HG02798 (cell line): Measurements from ENCODE around the gene PRPS2.

ENCODE experiments used
- ATAC-seq: cut with Tn5 transposase; IDR thresholded peaks from one replicate; pipeline ENCODE4 v1.9.1; 2021; ENCODE audit warnings: mild to moderate bottlenecking; ENCODE audit not compliant: unreplicated experiment, poor library complexity

The PRPS2 gene

DNA sequence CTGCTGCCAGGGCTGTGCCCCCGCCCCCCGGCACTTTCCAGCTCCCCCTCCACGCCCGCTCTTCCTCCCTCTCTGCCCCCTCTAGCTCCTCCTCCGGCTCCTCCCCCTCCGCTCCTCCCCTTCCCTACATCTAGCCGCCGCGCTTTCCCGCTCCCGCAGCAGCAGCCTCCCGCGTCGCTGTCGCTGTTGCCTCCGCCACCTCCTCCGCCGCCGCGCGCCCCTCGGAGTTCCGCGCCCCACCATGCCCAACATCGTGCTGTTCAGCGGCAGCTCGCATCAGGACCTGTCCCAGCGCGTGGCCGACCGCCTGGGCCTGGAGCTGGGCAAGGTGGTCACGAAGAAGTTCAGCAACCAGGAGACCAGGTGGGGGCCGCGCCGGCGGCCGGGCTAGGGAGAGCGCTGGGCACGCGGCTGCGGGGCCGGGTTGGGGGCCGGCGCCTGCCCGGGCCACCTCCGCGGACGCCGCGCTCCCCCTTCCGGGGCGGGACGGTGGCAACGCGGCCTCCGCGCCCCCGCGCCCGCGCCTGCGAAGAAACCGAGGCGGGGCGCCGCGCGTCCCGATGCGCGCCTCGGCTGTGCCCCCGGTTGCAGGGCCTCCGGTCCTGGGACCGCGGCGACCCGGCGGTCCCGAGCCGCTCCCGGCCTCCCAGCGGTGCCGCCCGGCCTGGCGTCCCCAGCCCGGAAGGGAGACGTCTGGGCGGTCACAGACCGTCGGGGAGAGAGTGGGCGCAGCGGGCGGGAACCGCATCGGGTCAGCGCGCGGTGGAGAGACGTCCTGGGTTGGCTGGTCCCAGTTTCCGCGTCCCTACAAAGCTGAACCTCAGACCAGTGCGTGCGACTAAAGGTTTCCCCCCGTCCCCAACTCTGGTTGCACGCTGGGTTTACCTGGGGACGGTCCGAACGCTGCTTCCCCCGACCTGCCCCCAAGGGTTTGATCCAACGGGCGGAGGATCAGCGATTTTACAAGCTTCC lies at the start of gene PRPS2:
Gene PRPS2 (plus strand): TSS at position 156 of the 972 bp plus-strand sequence. CDS start 86 bp downstream, at position 242.
- peak; percentile 81 for ATAC-seq

DNA sequence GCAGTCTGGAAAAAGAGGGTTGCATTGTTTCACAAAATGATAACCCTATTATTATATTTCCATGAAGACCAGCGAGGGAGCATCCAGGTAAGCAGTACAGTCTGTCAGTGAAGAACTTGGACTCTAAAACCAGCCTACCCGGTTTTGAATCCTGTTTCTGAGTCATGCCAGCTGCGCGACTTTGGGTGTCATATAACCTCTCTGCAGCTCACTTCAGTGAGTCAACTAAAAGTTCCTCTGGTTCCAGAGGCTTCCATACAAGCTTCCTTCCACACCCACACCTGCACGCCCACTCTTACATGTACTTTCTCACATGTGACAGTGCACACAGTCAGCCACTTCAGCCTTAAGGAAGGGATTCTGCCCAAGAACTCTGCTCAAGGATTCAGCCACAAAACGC lies 49.8 kb upstream of the PRPS2 start:
- ATAC-seq, result no peak

DNA sequence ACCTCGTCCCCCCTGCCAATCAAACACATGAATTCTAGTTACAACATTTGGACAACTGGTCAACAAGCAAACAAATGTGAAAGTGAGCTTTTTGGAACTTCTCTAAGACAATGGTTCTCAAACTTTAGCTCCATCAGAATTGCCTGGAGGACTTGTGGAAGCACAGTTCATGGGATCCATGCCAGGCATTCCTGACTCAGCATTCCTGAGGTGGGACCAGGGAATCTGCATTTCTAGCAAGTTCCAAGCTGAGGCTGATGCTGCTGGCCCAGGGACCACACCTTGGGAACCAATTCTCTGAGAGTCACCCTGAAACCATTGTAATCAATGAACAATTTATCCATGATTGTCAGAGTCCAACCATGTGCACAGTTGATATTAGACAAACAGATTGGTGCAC lies 43.8 kb upstream of the PRPS2 start:
- ATAC-seq, result no peak

DNA sequence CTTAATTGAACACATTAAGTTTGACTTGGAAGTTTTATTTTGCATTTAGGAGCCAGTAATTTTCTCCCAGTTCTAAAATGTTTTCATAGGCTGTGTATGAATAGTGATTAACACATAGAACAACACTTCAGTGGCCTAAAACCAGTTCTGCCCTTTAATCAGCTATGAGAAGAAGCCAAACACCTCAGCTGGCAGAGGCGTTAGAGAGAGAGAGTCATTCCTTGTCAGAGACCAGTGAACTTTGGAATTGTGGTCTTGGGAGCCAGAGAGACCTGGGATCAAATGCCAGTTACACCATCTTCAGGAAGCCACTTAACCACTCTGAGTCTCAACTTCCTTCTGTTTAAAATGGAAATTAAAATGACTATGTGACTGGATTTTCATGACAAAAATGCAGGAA lies 39.3 kb upstream of the PRPS2 start:
- ATAC-seq, result no peak

DNA sequence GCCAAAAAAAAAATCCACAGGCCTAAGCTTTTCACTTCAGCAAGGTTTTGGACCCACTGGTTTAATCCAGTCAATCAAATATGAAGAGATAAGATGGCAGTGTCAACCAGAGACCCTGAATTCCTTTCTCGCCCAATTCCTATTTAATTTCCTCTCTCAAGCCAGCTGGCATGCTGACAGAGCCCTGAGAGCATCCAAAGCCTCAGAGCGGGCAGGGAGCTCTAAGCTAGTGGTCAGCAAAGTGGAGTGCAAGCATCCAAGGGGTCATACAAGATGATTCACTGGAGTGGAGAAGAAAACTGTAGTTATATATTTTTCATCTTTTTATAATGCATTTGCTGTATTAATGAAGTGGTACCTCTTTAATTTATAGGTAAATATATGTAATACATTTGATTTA lies 37.8 kb upstream of the PRPS2 start:
- ATAC-seq, result no peak

DNA sequence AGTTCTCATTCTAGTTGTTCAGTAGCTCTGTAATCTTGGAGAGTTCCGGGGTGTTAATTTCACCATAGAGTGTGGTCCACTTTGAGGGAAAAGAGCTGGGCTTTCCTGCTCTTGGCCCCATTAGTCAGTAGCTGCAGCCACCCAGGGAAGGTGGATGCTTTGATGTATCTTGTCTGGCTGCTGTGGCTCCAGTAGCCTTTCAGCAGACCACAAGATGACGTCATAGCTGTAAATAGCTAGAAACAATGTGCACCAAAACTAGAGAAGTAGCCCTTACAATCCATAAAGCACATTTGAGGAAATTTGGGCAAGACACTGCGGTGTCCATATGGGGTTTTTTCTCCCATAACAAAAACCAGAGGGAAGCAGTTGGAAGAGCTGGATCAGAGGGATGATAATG lies 32.9 kb upstream of the PRPS2 start:
- ATAC-seq, result no peak

DNA sequence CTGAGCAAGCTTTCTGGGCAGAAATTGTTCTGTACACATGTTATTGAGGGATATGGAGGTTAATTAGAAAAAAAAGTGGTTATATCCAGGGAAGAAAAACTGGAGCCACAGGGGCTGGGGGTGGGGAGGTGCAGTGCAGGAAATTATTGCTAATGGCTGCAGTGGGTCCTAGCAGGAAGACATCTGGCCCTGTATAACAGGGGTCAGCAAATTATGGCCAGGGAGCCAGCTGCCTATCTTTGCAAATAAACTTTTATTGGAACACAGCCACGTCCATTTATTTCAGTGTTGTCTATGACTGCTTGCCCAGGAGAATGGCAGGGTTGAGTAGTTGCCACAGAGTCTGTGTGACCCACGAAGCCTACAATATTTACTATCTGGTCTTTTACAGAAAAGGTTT lies 23.4 kb upstream of the PRPS2 start:
- no peak for ATAC-seq

DNA sequence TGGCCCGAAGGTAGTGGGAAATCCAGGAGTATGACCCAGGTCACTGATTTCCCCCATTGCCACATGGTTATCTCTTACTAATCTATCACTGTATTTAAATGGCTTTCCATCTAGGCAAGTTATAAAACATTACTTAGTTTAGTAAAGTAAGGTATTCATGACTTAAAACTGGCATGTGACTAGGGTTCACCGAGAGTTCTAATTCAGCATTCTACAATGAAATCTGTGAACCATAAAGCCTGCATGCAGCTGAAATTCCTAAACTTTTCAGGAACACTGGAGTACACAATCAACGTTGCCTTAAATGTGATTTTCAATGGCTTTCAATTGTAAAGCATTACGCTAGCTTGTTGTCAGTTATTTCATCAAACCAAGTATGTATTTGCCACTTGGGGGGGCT lies 22.7 kb upstream of the PRPS2 start:
- no peak for ATAC-seq

DNA sequence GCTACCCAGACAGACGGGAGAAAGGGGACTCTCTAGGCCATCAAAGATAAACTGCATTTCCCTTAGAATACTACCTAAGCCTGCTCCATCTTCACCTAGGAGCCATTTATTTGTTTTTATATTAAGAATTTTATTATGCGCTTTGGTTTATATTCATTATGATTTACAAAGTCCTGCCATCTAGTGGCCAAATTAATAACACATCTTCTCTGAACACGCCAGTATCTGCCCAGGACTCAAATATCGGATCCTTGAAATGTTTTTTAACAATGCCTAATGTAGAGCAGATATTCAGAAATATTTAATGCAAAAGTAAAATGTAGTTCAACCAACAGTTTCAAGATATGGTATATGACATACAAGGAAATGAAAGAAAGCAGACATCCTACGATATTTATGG lies 20.8 kb upstream of the PRPS2 start:
- peak; percentile 41 for ATAC-seq

DNA sequence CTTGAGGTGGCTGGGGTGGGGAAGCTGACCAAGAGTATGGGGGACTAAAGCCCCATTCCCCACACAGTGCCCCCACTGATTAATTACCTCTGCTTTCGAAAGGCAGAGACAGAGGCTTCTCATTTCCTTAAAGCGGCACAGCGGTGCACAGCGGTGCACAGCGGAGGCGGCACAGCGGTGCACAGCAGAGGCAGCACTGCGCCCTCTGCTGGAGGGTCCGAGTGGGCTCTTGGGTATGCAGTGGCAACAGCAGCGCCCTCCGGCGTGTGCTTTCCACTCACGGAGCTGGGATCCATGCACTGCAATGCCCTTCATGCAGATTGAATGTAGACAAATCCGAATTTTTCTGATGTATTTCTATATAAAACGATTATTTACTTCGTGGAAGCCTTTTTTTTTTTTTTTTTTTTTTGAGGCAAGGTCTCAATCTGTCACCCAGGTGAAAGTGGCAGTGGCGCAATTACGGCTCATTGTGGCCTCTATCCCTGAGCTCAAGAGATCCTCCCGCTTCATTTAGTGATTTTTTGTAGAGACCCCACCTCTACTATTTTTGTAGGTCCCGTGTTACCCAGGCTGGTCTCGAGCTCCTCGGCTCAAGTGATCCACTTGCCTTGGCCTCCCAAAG lies 19.7 kb upstream of the PRPS2 start:
- peak; percentile 98 for ATAC-seq

DNA sequence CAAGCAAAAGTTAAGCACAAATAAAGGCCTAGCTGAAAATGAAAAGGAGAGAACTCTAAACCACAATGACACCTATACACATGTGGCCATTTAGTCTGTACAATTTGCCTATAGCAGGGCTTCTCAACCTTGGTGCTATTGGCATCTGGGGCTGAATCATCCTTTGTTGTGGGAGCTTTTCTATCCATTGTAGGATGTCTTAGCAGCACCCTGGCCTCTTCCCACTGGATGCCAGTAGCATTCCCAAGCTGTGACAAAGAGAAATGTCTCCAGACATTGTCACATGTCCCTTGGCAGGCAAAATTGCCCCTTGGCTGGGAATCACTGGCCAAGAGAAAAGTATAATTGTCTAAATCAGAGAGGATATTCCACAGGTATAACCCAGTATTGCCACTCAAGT lies 13.5 kb upstream of the PRPS2 start:
- ATAC-seq, result no peak

DNA sequence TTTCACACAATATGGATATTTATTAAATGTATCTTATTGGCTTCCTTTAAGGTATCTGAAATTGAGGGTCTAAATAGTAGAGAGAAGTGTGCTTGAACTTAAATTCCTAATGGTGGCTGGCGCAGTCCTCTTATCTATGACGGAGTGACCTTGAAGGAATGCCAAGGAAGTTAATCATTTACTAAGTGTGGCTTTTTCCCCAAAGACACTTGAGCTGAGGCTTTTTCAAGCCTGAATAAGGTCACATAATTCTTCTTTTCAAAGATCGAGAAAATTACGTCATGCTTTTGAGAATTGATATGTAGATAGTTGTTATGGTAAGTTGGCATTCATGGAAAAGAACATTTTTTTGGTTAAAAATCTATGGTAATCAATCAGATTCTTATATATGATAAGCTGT lies 11.7 kb upstream of the PRPS2 start:
- no peak for ATAC-seq

DNA sequence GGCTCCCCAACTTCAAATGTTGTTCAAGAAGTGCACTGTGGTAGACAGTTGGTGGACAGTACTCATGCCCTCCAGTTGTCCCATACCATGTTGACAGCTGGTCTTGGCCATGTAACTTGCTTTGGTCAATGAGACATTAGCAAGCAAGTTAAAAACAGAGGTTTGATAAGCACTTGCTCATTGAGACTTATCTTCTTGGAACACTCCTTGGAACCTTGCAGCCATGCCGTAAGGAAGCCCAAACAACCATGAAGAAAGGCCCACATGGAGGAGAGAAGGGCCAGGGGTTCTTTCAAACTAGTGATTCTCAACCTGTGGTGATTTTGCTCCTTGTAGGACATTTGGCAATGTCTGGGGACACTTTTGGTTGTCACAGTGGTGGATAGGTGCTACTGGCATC lies 2.6 kb upstream of the PRPS2 start:
- ATAC-seq, result no peak

DNA sequence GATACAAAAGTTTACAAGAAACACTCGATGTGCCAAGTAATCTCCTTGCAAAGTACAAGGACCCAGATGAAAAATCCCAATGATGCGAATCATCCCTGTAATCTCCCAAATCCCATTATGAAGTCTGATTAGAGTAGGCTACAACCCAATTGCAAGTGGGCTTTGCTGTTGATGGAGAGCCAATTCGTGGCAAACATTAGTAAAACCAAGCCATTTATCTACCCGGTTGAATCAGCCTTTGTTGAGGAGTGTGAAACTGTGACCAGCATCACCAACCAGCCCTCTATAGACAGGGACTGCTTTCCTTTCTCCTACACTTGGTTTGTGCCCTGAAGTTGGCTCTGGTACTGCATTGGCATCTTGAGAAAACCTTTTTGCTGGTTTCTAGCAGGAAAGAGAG lies 1.2 kb upstream of the PRPS2 start:
- no peak for ATAC-seq

DNA sequence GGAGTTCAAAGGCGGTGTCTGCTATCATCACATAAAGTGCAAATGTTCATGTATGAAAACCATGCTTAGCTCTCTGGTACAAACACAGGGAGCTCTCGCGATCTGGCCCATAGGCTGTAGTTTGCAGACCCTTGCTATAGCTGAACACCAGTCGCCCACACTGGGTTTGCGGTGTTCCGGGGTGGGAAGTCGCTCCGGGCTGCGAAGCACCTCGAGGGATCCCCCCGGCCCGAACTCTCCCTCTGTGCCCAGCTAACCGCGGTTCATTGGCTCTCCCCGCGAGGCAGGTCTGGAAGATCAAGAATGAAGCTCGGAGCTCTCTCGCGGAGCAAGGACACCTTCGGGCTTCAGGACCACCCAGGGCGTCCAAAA lies 341 bp upstream of the PRPS2 start:
- peak; percentile 23 for ATAC-seq

DNA sequence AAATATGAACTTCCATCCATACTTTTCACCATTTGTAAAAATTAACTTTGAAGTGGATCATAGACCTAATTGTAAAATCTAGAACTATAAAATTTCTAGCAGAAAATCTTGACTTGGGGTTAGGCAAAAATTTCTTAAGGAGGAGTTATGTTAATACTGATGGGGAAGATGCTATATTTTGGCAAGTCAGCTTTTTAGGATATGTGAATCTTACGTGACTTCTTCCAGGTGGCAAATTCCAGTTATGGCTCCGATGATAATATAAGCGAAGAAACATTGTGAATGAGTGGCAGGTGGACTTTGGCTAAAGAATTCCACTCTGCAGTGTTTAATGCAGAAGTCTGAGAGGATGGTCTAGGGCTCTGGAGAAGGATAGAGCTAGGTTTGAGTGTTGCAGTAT lies 1.5 kb downstream of the PRPS2 start:
- no peak for ATAC-seq

DNA sequence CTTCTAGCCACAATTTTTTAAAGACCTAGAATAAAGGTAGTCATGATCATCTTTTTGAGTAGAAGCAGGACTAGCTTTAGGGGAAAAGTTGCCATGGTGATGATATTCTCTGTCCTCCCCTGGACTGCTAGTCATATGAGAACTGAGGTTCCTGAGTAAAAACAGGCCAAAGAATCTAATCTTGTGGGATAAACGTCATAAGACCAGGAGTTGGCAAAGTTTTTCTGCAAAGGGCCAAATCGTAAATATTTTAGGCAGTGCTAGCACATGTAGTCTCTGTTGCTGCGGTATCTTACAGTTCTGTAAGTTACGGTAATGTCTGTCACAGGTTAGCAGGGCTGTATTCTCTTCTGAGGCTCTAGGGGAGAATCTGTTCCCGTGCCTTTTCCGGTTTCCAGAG lies 3.4 kb downstream of the PRPS2 start:
- ATAC-seq, result no peak

DNA sequence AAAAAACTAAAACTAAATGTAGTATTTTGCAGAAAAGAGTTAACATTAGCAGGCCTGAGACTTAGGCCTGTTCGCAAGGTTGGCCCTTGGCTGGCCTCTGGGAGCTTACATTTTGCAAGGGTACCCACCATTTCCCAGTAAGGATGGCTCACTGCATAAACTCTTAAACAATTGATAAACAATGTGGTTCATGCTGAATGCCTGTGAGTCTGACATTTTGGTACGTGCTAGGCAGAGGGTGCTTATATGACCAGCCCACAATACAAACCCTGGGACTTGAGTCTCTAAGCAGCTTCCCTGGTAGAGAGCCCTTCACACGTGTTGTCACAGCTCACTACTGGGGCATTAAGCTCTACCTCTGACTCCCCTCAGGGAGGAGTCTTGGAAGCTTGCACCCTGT lies 7.4 kb downstream of the PRPS2 start:
- no peak for ATAC-seq

DNA sequence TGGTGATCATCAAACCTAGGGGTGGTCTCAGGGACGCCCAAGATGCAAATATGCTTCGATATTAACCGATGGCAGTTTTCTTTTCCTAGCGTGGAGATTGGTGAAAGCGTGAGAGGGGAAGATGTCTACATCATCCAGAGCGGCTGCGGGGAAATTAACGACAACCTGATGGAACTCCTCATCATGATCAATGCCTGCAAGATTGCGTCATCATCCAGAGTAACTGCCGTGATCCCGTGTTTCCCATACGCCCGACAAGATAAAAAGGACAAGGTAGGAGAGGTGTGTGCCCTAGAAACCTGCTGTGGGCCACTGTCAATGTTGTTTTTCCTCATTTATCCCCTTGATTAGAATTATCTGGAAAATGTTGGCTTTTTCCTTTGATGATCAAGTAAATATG lies 7.9 kb downstream of the PRPS2 start:
- ATAC-seq, result no peak

DNA sequence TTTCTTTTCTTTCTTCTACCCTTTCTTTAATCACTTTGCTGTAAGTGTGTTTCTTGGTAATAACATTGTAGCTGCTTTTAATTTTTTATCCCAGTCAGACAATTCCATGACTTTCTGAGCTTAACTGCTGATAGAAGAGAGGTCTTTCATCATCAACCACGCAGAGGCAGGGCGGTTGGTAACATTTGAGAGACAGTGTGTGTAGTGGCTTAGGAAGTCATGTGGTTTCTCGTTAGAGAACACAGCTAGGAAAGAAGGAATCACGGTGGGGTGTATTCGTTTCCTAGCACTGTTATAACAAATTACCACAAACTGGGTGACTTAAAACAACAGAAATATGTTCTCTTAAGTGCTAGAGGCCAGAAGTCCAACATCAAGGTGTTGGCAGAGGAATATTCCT lies 11.5 kb downstream of the PRPS2 start:
- ATAC-seq, result no peak

DNA sequence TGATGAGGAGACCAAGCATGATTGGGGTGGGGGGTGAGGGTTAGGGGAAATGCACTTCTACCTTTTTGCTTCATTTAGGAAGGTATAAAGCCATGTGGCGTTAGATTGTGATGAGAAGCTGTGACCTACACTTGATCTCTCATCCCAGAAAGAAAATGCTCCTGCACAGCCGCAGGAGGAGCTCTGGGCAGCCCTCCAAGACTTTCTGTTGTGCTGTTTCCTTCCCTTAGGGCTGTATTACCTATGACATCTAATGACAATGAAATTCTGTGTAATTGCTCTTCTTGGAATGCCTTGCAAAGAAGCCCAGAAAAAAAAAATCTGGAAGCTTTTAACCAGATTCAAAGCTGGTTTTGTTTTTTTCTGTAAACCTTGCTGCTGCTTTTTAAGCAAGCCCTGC lies 13.4 kb downstream of the PRPS2 start:
- no peak for ATAC-seq

DNA sequence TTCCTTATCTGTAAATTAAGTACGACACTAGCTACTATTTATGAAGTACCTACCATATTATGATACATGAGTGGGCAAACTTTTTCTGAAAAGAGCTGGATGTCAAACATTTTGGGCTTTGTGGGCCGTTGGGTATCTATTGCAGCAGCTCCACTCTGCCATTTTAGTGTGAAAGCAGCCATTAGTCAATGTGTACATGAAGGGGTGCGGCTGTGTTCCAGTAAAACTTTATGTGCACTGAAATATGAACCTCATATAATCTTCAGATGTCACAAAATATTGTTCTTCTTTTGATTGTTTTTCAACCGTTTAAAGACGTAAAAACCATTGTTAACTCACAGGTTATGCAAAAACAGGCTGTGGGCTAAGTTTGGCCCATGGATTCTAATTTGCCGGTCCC lies 14.1 kb downstream of the PRPS2 start:
- no peak for ATAC-seq
